ENCODE results near the gene CHD5. TPM values are rescaled to one million over a fixed set of nuclear protein-coding genes. Genes with fewer than 3 reads are reported as not detected.

The CHD5 gene
- total RNA-seq, 2 donors from 2014 or later: 0.07 to 2.0 TPM

DNA sequence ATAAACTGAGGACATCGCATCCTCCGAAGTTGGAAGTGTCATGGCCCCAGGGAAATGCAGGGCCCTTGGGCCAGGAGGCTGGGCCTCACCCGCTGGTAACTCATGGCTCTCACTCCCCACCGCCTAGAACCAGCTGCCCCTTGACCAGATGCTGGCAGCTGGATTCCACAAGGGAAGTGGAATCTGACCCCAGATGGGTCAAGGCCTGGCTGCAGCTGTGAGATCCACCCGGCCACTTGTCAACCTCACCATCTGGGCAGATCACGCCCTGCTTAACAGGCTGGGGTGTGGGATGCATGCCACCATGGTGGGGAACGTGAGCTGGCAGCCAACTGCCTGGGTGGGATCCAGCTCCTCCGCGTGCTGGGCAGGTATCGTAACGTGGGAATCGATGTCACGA, 108.9 kb downstream of the CHD5 start:
- no peak for DNase-seq (ENCODE audit: low spot score)
- no peaks in the 10 kb centered on the region for H3K4me1 ChIP-seq
- H3K36me3 ChIP-seq: no peaks in the 10 kb centered on the region
- TF ChIP-seq CTCF (IDR thresholded peaks at IDR 0.05): no peak
- no peaks in the 10 kb centered on the region for H3K27me3 ChIP-seq
- H3K4me3 ChIP-seq: no peak overlapping the region
- no peak overlapping the region for H3K27ac ChIP-seq
- no peaks in the 10 kb centered on the region for H3K9me3 ChIP-seq

DNA sequence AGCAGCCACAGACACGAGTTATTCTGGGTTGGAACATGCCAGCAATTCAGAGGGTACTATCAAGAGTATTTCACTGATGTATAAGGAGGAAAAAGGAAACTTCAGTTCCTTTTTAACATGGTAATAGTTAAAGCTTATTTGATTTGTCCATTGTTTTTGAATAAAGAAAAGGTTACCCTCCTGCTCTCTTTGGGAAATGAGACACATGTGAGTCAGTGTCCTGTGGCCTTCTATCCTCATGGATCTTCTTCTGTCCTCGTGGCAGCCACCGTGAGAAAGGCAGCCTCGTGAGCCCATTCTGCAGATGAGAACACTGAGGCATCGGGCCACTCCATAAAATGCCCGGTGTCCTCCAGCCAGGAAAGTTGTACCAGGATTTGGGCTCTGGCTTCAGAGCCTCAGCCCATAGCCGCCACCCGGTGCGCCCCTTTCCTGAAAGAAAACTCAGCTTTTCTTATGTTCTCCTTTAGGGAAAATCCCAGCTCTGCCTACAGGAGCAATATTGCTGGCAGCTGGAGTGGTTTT, 109.6 kb downstream of the CHD5 start:
- Histone ChIP-seq H3K4me1 (peaks cover 0 to 1% of the 10 kb centered on the region in 2 donors), H3K4me3 (no peak overlapping the region), H3K9me3 (no peaks in the 10 kb centered on the region), H3K27ac (no peak overlapping the region), H3K36me3 (no peaks in the 10 kb centered on the region), H3K27me3 (no peaks in the 10 kb centered on the region)
- DNase-seq (ENCODE audit: low spot score): no peak
- TF ChIP-seq CTCF (IDR thresholded peaks at IDR 0.05): no peak

DNA sequence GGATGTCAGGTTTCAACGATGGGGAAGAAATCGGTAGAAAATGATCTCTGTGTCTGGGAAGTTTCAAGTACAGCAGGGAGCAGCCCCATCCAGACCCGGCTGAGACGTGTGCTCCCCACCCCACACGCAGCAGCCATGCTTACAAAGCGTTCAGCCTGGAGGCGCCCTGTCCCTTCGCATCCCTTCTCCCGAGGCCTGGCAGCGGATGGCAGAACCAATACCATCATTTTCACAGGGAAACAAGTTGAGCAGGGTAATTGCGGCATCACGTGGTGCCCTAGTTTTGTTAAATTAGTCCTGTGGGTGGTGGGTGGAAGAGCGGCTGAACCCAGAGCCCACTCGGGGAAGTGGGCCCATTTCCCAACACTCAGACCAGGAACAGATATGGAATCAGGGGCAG, 110.5 kb downstream of the CHD5 start:
- Histone ChIP-seq H3K27ac (no peak overlapping the region), H3K9me3 (no peaks in the 10 kb centered on the region), H3K36me3 (no peaks in the 10 kb centered on the region), H3K27me3 (no peaks in the 10 kb centered on the region), H3K4me3 (no peak overlapping the region), H3K4me1 (peaks cover 0 to 10% of the 10 kb centered on the region in 2 donors)
- no peak for TF ChIP-seq CTCF (IDR thresholded peaks at IDR 0.05)
- no peak for DNase-seq (ENCODE audit: low spot score)

GRCh38 chr1:6068932-6069331, 111.2 kb downstream of the CHD5 start:
- TF ChIP-seq CTCF (IDR thresholded peaks at IDR 0.05): no peak
- H3K9me3 ChIP-seq: no peaks in the 10 kb centered on the region
- no peaks in the 10 kb centered on the region for H3K36me3 ChIP-seq
- no peak overlapping the region for H3K27ac ChIP-seq
- H3K4me3 ChIP-seq: no peak overlapping the region
- DNase-seq (ENCODE audit: low spot score): no peak
- no peaks in the 10 kb centered on the region for H3K27me3 ChIP-seq
- peaks cover 0 to 13% of the 10 kb centered on the region in 2 donors for H3K4me1 ChIP-seq

- Histone ChIP-seq H3K27ac (no peak overlapping the region), H3K9me3 (no peaks in the 10 kb centered on the region), H3K27me3 (no peaks in the 10 kb centered on the region), H3K4me1 (peaks cover 0 to 13% of the 10 kb centered on the region in 2 donors), H3K36me3 (no peaks in the 10 kb centered on the region), H3K4me3 (no peak overlapping the region)
- no peak for TF ChIP-seq CTCF (IDR thresholded peaks at IDR 0.05)
- no peak for DNase-seq (ENCODE audit: low spot score)
Observed at GRCh38 chr1:6068073-6068472, 112.0 kb downstream of the CHD5 start.

- no peak for TF ChIP-seq CTCF (IDR thresholded peaks at IDR 0.05)
- Histone ChIP-seq H3K27me3 (no peaks in the 10 kb centered on the region), H3K4me1 (peaks cover 0 to 13% of the 10 kb centered on the region in 2 donors), H3K4me3 (no peak overlapping the region), H3K27ac (no peak overlapping the region), H3K9me3 (no peaks in the 10 kb centered on the region), H3K36me3 (no peaks in the 10 kb centered on the region)
- no peak for DNase-seq (ENCODE audit: low spot score)
Observed at GRCh38 chr1:6066680-6067079, 113.4 kb downstream of the CHD5 start.

Data from right atrium auricular region (tissue), 2 donors.